ENCODE results near the gene PRPSAP1.

PRPSAP1 gene

DNA sequence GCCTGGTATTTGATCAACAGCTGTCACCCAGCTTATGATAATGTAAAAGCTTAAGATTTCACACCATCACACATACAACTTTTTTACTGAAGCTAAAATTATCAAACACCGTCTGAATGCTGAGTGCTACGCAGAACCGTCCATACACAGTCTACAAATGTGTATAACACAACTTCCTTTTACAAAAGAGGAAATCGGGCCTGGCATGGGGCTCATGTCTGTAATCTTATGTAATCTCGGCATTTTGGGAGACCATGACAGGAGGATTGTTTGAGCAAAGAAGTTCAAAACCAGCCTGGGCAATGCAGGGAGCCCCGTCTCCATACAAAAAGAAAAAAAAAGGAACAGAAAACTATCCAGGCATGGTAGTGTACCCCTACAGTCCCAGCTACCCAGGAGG, 26.0 kb downstream of the PRPSAP1 start:
- no peak overlapping the region for H3K9ac ChIP-seq
- no peak overlapping the region for H3K4me3 ChIP-seq (ENCODE audit: low read depth, low read length)
- no peaks in the 10 kb centered on the region for H3K27me3 ChIP-seq (ENCODE audit: control insufficient read depth, insufficient read depth, low read length)
- H3K4me1 ChIP-seq: peaks cover 7% of the 10 kb centered on the region
- H2AFZ ChIP-seq: no peak overlapping the region
- H3K9me3 ChIP-seq (ENCODE audit: control insufficient read depth, low read length): no peaks in the 10 kb centered on the region
- no peaks in the 10 kb centered on the region for H3K36me3 ChIP-seq (ENCODE audit: control insufficient read depth, insufficient read depth, low read length)
- no peak overlapping the region for H3K27ac ChIP-seq
- H3K4me2 ChIP-seq (ENCODE audit: low read length): no peak overlapping the region
- TF ChIP-seq, protein P1, sequence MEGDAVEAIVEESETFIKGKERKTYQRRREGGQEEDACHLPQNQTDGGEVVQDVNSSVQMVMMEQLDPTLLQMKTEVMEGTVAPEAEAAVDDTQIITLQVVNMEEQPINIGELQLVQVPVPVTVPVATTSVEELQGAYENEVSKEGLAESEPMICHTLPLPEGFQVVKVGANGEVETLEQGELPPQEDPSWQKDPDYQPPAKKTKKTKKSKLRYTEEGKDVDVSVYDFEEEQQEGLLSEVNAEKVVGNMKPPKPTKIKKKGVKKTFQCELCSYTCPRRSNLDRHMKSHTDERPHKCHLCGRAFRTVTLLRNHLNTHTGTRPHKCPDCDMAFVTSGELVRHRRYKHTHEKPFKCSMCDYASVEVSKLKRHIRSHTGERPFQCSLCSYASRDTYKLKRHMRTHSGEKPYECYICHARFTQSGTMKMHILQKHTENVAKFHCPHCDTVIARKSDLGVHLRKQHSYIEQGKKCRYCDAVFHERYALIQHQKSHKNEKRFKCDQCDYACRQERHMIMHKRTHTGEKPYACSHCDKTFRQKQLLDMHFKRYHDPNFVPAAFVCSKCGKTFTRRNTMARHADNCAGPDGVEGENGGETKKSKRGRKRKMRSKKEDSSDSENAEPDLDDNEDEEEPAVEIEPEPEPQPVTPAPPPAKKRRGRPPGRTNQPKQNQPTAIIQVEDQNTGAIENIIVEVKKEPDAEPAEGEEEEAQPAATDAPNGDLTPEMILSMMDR (IDR thresholded peaks at IDR 0.05): no peak
- no peaks in the 10 kb centered on the region for H3K79me2 ChIP-seq

DNA sequence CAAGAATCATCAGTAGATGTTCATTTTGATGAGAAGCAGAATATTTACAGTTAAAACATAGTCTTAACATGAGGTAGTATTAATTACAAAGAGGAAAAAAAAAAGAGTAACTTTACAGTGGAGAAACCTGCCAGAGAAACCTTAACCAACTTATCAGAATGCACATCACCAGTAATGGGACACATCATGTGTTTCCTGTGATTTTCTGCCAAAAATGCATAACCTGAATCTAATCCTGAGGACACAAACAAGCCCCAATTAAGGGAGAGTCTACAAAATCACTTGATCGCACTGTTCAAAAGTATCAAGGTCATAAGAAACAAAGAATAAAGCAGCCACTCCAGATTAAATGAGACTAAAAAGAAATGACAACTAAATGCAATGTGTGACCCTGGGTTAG, 27.4 kb downstream of the PRPSAP1 start:
- Histone ChIP-seq H3K4me2 (ENCODE audit: low read length) (peak overlapping the region; percentile 52), H3K4me1 (peaks cover 7% of the 10 kb centered on the region), H3K9ac (no peak overlapping the region), H3K27me3 (ENCODE audit: control insufficient read depth, insufficient read depth, low read length) (no peaks in the 10 kb centered on the region), H3K27ac (no peak overlapping the region), H3K36me3 (ENCODE audit: control insufficient read depth, insufficient read depth, low read length) (no peaks in the 10 kb centered on the region), H3K79me2 (no peaks in the 10 kb centered on the region), H3K4me3 (ENCODE audit: low read depth, low read length) (peak overlapping the region; percentile 31), H3K9me3 (ENCODE audit: control insufficient read depth, low read length) (no peaks in the 10 kb centered on the region), H2AFZ (no peak overlapping the region)
- TF ChIP-seq, protein P1 (IDR thresholded peaks at IDR 0.05): no peak

DNA sequence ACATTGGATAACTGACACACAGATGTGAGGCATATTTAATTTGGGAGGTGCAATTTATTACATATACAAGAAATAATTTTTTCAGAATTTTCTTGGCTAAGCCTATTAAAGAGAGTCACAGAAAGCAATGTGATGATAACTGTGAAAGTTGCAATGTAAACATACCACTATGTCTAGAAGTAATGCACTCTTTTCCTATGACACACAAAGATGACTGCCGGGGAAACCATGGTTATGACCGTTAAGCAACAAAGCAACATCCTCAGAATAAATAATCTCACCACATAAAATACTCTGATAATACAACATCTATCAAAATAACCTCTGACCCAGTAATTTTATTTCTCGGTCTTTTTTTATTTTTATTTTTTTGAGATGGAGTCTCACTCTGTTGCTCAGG, 35.1 kb downstream of the PRPSAP1 start:
- Histone ChIP-seq H3K36me3 (ENCODE audit: control insufficient read depth, insufficient read depth, low read length) (no peaks in the 10 kb centered on the region), H3K4me1 (peaks cover 6% of the 10 kb centered on the region), H3K79me2 (no peaks in the 10 kb centered on the region), H3K27ac (no peak overlapping the region), H2AFZ (no peak overlapping the region), H3K4me3 (ENCODE audit: low read depth, low read length) (no peak overlapping the region), H3K4me2 (ENCODE audit: low read length) (no peak overlapping the region), H3K9me3 (ENCODE audit: control insufficient read depth, low read length) (no peaks in the 10 kb centered on the region), H3K27me3 (ENCODE audit: control insufficient read depth, insufficient read depth, low read length) (no peaks in the 10 kb centered on the region), H3K9ac (no peak overlapping the region)
- TF ChIP-seq, protein P1 (IDR thresholded peaks at IDR 0.05): no peak

DNA sequence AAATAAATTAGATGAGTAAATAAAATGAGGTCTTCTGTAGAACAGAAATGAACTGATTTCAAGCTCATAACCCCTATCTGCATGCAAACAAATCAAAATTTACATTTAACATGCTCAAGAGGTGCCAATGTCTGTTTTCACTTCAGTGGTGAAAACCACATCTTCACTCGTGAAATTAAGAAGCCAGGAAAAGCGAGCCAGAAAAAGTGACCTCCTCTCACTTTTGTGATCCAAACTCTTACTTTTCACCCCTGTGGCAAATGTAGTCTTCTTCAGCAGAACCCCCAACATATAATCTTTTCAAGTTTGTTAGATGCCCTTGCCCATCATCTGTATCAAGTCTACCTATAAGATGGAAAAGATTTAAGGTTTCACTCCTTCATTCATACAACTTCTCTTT, 36.2 kb downstream of the PRPSAP1 start:
- no peak overlapping the region for H3K9ac ChIP-seq
- peaks cover 6% of the 10 kb centered on the region for H3K4me1 ChIP-seq
- H3K9me3 ChIP-seq (ENCODE audit: control insufficient read depth, low read length): no peaks in the 10 kb centered on the region
- H3K27ac ChIP-seq: no peak overlapping the region
- no peak overlapping the region for H2AFZ ChIP-seq
- H3K36me3 ChIP-seq (ENCODE audit: control insufficient read depth, insufficient read depth, low read length): no peaks in the 10 kb centered on the region
- H3K79me2 ChIP-seq: no peaks in the 10 kb centered on the region
- no peak overlapping the region for H3K4me3 ChIP-seq (ENCODE audit: low read depth, low read length)
- H3K27me3 ChIP-seq (ENCODE audit: control insufficient read depth, insufficient read depth, low read length): no peaks in the 10 kb centered on the region
- TF ChIP-seq, protein P1 (IDR thresholded peaks at IDR 0.05): no peak
- H3K4me2 ChIP-seq (ENCODE audit: low read length): no peak overlapping the region

DNA sequence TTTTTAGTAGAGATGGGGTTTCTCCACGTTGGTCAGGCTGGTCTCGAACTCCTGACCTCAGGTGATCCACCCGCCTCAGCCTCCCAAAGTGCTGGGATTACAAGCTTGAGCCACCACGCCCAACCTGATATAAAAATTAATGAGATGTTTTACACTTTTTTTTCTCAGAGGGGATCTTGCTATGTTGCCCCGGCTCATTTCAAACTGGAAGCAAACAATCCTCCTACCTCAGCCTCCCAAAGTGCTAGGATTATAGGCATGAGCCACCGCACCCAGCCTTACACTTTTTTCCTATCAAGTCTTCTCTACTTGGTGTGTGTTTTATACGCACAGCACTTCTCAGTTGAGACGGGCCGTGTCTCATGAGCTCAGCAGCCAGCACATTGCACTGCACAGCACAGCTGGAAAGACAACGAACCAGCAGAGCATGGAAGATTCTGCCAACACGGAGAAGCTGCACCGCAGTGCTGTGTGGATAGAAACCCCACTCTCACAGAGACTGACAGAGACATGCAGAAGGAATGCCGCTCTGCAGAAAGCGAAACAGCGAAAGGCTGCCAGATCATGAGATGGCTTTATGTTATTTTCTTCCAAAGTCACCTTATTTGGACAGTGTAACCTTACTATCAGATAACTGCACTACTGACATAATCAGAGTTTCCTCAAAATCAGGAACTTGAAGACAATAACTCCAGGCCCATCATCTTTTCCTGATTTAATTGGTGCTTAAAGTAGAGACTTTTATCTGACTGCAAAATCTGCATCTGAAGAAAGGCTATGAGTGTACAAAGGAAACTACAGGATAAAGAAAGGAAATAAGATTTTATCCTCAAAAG, 39.1 kb downstream of the PRPSAP1 start:
- H3K9me3 ChIP-seq (ENCODE audit: control insufficient read depth, low read length): no peaks in the 10 kb centered on the region
- TF ChIP-seq, protein P1 (IDR thresholded peaks at IDR 0.05): no peak
- H3K4me3 ChIP-seq (ENCODE audit: low read depth, low read length): peak overlapping the region; percentile 39
- peak overlapping the region; percentile 57 for H3K4me2 ChIP-seq (ENCODE audit: low read length)
- peak overlapping the region; percentile 6 for H2AFZ ChIP-seq
- H3K27ac ChIP-seq: peak overlapping the region; percentile 21
- no peaks in the 10 kb centered on the region for H3K79me2 ChIP-seq
- no peaks in the 10 kb centered on the region for H3K36me3 ChIP-seq (ENCODE audit: control insufficient read depth, insufficient read depth, low read length)
- H3K4me1 ChIP-seq: peaks cover 6% of the 10 kb centered on the region
- H3K9ac ChIP-seq: no peak overlapping the region
- no peaks in the 10 kb centered on the region for H3K27me3 ChIP-seq (ENCODE audit: control insufficient read depth, insufficient read depth, low read length)

Measured in parathyroid adenoma (tissue), 2 donors.